Right atrium auricular region (tissue), 2 donors: ENCODE measurements around the gene CDCP1. TPM values are rescaled to one million over a fixed set of nuclear protein-coding genes. Genes with fewer than 3 reads are reported as not detected.

Source experiments
- DNase-seq: peaks from one replicate; pipeline ENCODE4 v3.0.0-alpha.2; 2019; ENCODE audit warnings: low spot score
- H3K27ac ChIP-seq, 2 donors: fragments of 200-600 bp; sonication (generic); 1 replicate in 1 of 2; 2 replicates in 1 of 2; pipeline ENCODE4 v1.5.1; 2016 to 2019
- H3K27me3 ChIP-seq, 2 donors: fragments of 200-600 bp; sonication (generic); one replicate each; pipeline versions ENCODE4 v1.5.1 to v1.6.0; 2017 to 2019
- H3K36me3 ChIP-seq: fragments of 200-600 bp; sonication (generic); one replicate; pipeline ENCODE4 v1.5.1; 2016
- H3K4me1 ChIP-seq, 2 donors: fragments of 200-600 bp; sonication (generic); one replicate each; pipeline versions ENCODE4 v1.5.1 to v1.6.0; 2017 to 2019
- H3K4me3 ChIP-seq, 2 donors: fragments of 200-600 bp; sonication (generic); 1 replicate in 1 of 2; 2 replicates in 1 of 2; pipeline ENCODE4 v1.5.1; 2017 to 2019; ENCODE audit warnings: mild to moderate bottlenecking in 1 of 2, moderate library complexity in 1 of 2
- H3K9me3 ChIP-seq, 2 donors: fragments of 200-600 bp; sonication (generic); one replicate each; pipeline ENCODE4 v1.5.1; 2019
- CTCF ChIP-seq, 2 donors: fragments of 200-600 bp; sonication (generic); IDR thresholded peaks; one replicate each; pipeline ENCODE4 v1.5.1; 2019; ENCODE audit warnings: antibody characterized with exemption in 2 of 2
- total RNA-seq, 2 donors: library from RNA; depleted of rRNA; stranded (reverse); fragments of >200 nt; gene quantifications; one replicate each; pipeline ENCODE4 v1.1.0, GENCODE V29; 2016

CDCP1 gene
- total RNA-seq, 2 donors from 2014 or later: 0.48 to 2.8 TPM

- no peak for TF ChIP-seq CTCF (IDR thresholded peaks at IDR 0.05)
- Histone ChIP-seq H3K9me3 (no peaks in the 10 kb centered on the region), H3K27me3 (no peaks in the 10 kb centered on the region), H3K36me3 (no peaks in the 10 kb centered on the region), H3K27ac (no peak overlapping the region), H3K4me1 (no peaks in the 10 kb centered on the region), H3K4me3 (no peak overlapping the region)
- DNase-seq: no peak
Observed at GRCh38 chr3:45095916-45096526, 50.2 kb downstream of the CDCP1 start.

DNA sequence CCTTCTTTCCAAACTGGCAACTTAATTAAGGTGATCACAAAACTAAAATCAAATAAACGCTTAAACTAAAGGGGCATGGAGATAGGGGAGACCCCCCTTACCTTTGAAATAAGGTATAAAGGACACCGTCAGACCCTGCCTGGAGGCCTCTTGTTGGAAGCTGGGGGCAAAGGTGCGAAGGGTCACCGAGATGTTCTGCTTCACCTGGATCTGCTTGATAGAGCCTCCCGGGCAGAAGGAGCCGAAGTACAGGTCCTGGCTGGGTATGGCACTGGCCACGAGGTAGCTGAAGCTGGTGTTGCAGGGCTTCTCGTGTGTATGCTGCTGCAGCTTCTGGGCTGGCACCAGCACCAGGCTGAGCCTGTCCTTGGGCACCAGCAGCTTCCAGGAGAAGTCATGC lies 53.0 kb downstream of the CDCP1 start:
- Histone ChIP-seq H3K27me3 (no peaks in the 10 kb centered on the region), H3K9me3 (no peaks in the 10 kb centered on the region), H3K4me3 (no peak overlapping the region), H3K27ac (no peak overlapping the region), H3K36me3 (no peaks in the 10 kb centered on the region), H3K4me1 (no peaks in the 10 kb centered on the region)
- TF ChIP-seq CTCF (IDR thresholded peaks at IDR 0.05): no peak
- DNase-seq: no peak

DNA sequence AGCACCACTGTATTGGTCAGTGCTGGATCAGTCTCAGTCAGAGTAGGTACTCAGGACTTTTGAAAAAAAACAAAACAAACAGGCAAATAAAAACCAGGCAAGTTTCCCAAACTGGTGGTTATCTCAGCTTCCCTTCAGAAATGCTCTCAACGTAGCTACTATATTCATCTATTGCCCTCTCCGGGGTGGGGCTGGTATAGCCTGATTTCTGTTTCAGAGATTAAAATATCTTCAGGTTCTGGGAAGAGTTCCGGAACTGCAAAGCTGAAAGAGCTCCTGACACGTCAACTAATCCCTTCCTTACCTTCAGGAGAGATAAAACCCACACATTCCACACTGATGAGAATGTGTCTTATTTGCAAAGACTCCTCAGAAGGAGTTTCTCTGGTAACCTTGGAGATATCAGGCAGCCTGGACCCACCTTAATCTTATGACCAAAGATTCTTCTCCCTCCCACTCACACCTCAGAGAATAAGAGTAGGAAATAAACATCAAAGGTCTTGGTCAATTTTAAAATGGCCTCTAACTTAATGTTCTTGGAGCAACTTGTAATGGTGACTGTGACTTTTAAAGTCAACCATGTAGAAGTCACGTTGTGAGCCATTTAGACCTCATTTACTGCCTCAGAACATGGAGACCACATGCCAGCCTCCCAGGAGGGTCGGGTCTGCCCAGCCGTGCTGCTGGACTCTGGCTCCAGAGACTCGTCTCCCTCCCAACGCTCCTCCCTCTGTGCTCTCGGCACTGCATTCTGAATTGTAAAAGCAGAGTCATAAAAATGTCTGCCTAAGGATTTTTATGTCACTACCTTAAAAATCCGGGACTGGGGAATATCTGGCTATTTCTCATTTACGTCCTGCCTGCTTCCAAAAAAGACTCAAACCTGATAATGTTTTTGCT lies 53.8 kb downstream of the CDCP1 start:
- Histone ChIP-seq H3K27ac (no peak overlapping the region), H3K4me1 (no peaks in the 10 kb centered on the region), H3K4me3 (no peak overlapping the region), H3K9me3 (no peaks in the 10 kb centered on the region), H3K36me3 (no peaks in the 10 kb centered on the region), H3K27me3 (no peaks in the 10 kb centered on the region)
- no peak for TF ChIP-seq CTCF (IDR thresholded peaks at IDR 0.05)
- DNase-seq: no peak

DNA sequence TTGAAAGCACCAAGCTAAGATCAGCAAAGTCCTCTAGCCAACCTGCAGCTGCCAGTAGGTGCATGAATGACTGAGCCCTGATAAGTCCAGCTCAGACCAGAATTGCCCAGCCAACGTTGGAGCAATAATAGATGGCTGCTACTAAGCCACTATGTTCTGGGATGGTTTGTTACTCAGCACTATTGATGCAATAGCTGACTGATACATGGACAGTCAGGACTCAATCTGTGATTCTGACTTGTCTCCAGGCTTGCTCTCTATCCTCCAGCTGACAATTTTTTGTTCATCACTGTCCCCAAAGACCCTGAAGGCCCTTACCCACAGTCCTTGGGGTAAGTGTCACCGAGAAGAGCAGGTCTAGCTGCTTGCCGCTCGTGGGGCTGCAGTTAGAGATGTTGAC lies 55.3 kb downstream of the CDCP1 start:
- no peak for DNase-seq
- Histone ChIP-seq H3K4me1 (no peaks in the 10 kb centered on the region), H3K9me3 (no peaks in the 10 kb centered on the region), H3K36me3 (no peaks in the 10 kb centered on the region), H3K27me3 (no peaks in the 10 kb centered on the region), H3K4me3 (no peak overlapping the region), H3K27ac (no peak overlapping the region)
- no peak for TF ChIP-seq CTCF (IDR thresholded peaks at IDR 0.05)

- no peak for DNase-seq
- no peak for TF ChIP-seq CTCF (IDR thresholded peaks at IDR 0.05)
- Histone ChIP-seq H3K4me3 (no peak overlapping the region), H3K4me1 (no peaks in the 10 kb centered on the region), H3K36me3 (no peaks in the 10 kb centered on the region), H3K9me3 (no peaks in the 10 kb centered on the region), H3K27me3 (no peaks in the 10 kb centered on the region), H3K27ac (no peak overlapping the region)
Observed at GRCh38 chr3:45088543-45089358, 57.4 kb downstream of the CDCP1 start.
